ENCODE results near the gene TBX21. TPM values are rescaled to one million over a fixed set of nuclear protein-coding genes. Genes with fewer than 3 reads are reported as not detected.
"Not testable (repeated sequence)": the region's sequence is repeated elsewhere in the genome, so short reads cannot be mapped to it uniquely, and the experiment has no call there.

The TBX21 gene
- total RNA-seq, 1 donor from 2014 or later = 0.82 TPM

- FAIRE-seq (no peak), DNase-seq (ENCODE audit: low spot score in 2 of 2) (no peak)
Measured at GRCh38 chr17:47757386-47757785, 24.4 kb downstream of the TBX21 start.

DNA sequence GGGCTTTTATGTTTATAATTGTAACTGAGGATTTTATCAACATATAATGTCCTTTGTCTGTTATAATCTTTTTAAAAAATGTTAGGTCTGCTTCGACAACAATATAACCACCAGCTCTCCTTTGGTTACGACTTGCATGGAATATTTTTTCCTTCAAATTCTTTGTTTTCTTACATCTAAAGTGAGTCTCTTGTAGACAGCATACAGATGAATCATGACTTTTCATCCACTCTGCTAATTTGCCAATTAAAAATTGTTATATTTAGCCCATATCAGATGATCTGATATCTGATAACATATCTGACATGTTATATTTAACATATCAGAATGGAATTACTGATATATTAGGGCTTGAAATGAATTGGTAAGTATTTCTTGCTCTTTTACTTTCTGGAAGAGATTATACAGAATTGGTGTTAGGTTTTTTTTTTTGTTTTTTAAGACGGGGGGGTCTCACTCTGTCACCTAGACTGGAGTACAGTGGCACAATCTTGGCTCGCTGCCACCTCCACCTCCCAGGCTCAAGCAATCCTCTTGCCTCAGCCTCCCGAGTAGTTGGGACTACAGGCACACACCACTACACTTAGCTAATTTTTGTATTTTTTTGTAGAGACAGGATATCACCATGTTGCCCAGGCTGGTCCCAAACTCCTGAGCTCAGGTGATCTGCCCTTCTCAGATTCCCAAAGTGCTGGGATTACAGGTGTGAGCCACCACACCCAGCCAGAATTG, 27.5 kb downstream of the TBX21 start:
- no peak for FAIRE-seq

GRCh38 chr17:47762728-47763127, 29.7 kb downstream of the TBX21 start:
- FAIRE-seq = no peak
- DNase-seq (ENCODE audit: low spot score in 2 of 2) = no peak

More for the DNA sequence above, 27.5 kb downstream of the TBX21 start:
- no peak for DNase-seq (ENCODE audit: low spot score in 2 of 2)

DNA sequence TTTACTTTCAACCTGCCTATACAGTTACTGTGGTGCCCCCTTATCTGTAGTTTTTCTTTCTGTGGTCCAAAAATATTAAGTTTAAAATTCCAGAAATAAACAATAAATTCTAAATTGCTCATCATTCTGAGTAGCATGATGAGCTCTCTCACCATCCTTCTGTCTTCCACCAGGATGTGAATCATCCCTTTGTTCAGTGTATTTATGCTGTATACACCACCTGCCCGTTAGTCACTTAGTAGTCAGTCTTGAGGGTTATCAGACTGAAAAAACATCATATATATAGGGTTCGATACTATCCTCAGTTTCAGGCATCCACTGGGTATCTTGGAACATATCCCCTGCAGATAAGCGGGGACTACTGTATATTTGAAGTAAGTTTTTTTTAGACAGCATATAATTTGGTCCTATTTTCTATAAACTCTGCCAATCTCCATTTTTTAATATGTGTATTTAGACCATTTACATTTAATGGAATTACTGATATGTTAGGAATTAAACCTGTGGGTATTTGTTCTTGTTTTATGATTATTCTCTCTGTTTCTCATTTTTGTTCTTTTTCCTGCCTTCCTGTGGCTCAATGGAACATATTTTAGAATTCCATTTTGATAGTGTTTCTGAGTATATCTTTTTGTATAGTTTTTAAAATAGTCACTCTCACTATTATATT, 31.0 kb downstream of the TBX21 start:
- FAIRE-seq = no peak
- DNase-seq (ENCODE audit: low spot score in 2 of 2) = no peak

DNA sequence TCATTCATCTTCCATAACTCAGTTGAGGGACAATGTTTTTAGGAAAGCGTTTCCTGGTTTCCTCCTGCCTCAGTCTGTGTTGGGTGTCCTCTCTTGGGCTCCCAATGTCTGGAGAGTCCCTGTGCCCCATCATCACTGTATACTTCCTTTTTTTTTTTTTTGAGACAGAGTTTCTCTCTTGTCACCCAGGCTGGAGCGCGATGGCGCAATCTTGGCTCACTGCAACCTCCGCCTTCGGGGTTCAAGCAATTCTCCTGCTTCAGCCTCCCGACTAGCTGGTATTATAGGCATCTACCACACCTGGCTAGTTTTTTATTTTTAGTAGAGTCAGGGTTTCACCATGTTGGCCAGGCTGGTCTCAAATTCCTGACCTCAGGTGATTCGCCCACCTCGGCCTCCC, 40.6 kb downstream of the TBX21 start:
- DNase-seq (ENCODE audit: low spot score in 2 of 2); FAIRE-seq: not testable (repeated sequence)

GRCh38 chr17:47774331-47774730, 41.3 kb downstream of the TBX21 start:
- FAIRE-seq (no peak), DNase-seq (ENCODE audit: low spot score in 2 of 2) (no peak)

DNA sequence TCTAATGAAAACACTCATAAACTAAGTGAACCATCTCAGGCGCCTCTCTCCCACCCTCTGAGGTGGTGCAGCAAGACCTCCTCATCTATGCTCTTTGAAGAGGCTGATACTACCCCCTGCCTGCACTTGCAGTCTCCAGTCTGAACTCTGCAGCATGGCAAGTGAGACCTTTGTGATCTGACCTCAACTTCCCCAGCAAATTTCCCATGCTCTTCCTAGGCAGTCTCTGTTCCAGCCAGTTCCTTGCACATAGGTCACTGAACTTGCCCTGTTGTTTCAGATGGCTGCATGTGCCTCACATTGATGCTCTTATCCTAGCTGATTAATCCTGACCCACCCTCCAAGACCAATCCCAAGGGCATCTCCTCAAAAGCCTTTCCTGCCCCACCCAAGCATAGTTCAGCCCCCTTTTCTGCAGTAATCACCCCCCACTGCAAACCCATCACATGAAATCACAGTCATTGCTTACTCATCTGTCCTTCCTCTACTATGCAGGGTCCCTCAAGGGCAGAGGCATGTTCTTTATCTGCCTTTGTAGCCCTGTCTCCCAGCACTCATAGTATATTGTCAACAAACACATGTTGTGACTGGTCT, 42.0 kb downstream of the TBX21 start:
- FAIRE-seq (no peak), DNase-seq (ENCODE audit: low spot score in 2 of 2) (no peak)

GRCh38 chr17:47776330-47777197, 43.5 kb downstream of the TBX21 start:
- FAIRE-seq (no peak), DNase-seq (ENCODE audit: low spot score in 2 of 2) (peak in 1 of 2 donors; percentile 43)

GRCh38 chr17:47778184-47778635, 45.2 kb downstream of the TBX21 start:
- FAIRE-seq (no peak), DNase-seq (ENCODE audit: low spot score in 2 of 2) (no peak)

- DNase-seq (ENCODE audit: low spot score in 2 of 2) (no peak), FAIRE-seq (no peak)
Measured at GRCh38 chr17:47781397-47781796, 48.4 kb downstream of the TBX21 start.

GRCh38 chr17:47785538-47786123, 52.6 kb downstream of the TBX21 start:
- no peak for DNase-seq (ENCODE audit: low spot score in 2 of 2)
- no peak for FAIRE-seq

DNA sequence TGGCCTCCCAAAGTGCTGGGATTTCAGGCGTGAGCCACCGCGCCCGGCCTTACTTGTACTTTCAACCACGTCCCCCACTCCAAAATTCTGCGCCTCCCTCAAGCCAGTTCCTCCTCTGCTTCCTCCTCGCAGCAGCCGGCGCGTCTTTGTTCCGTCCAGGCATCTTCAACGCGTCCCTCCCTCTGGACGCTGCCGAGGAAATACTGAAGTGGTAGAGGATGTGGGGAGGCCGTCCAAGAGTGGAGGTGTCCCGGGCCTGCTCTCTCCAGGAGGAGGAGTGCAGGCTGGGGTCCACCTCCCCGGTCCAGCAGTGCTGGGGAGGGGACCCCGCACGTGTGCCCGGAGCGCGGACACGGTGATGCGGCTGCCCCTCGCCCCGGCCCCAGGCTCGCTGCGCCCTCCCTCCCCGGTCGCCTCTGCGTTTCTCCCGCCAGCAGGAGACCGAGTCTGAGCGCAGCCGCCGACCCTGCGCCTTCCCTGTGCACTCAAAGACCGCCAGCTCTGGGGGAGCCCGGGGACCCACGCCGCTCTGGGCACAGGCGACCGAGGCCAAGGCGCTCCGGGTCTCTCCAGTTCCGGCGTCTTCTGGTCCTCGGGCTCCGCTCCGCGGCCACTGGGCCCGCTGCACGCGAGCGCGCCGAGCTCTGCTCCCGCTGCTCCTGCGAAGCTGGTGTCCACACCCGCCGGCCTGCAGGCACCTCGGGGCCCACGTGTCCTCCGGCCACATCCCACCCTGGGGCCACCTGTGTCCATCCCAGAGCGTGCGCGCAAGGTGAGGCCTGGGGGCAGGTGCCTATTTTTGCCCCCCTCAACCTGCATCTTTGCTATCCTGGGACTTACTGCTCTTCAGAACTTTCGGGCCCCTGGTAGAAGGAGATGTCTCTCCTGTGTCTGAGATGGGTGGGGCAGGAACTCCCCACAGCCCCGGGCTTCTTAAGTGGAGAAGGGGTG, 56.9 kb downstream of the TBX21 start:
- DNase-seq (ENCODE audit: low spot score in 2 of 2) = peak; percentile 60 to 78
- FAIRE-seq = no peak

DNA sequence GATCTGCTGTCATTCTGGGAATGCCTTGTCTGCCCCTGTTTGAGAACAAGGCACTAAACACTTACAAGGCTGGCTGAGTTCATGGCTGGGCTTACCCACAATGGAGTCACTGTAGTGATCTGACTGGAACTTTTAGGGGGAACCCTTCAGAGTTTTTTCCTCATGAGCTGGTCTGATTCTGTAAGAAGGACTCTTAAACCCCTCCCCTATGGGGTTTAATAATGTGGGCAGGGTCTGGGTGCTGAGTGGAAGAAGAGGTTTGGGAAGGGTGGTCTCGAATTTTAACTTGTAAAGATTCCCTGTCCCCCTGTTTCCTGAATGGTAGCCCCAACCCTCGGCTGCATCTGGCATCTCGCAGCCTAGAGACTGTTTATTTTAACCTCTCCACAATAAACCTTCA, 58.0 kb downstream of the TBX21 start:
- DNase-seq (ENCODE audit: low spot score in 2 of 2) (no peak), FAIRE-seq (no peak)

DNA sequence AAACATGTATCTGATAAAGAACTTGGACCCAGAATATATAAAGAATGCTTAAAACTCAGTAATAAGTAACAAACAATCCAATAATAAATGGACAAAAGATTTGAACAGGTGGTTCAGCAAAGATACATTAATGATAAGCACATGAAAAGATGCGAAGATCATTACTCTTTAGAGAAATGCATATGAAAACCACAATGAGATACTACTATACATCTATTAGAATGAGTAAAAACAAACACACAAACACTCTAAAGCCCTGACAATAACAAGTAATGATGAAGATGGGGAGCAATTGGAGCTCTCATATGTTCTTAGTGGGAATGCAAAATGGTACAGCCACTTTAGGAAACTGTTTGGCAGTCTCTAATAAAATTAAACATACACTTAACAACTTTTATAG, 59.4 kb downstream of the TBX21 start:
- FAIRE-seq (no peak), DNase-seq (ENCODE audit: low spot score in 2 of 2) (no peak)

GRCh38 chr17:47792979-47793378, 59.9 kb downstream of the TBX21 start:
- DNase-seq (ENCODE audit: low spot score in 2 of 2) = no peak
- FAIRE-seq = no peak

All from frontal cortex (tissue), 4 donors.